Heart right ventricle (tissue), 16 donors: ENCODE data around the gene GDNF. TPM values are rescaled to one million over a fixed set of nuclear protein-coding genes. Genes with fewer than 3 reads are reported as not detected.

ENCODE experiments used
- ATAC-seq, 8 donors: fragments of 200-7000 bp; cut with Tn5 transposase; one replicate each; pipeline ENCODE4 v1.9.1; 2020; ENCODE audit warnings: mild to moderate bottlenecking in 8 of 8, moderate library complexity in 8 of 8, moderate number of reproducible peaks in 1 of 8
- DNase-seq, 2 donors: peaks; one replicate each; pipeline ENCODE4 v3.0.0-alpha.2; 2020
- H3K27ac ChIP-seq, 10 donors: fragments of 200-600 bp; sonication (generic) in 2 of 10; one replicate each; pipeline versions ENCODE4 v1.5.0 to v1.8.0; 2020 to 2022; ENCODE audit warnings: mild to moderate bottlenecking in 3 of 10
- H3K27me3 ChIP-seq, 7 donors: fragments of 200-600 bp; one replicate each; pipeline ENCODE4 v1.8.0; 2021 to 2022; ENCODE audit warnings: mild to moderate bottlenecking in 2 of 7
- H3K36me3 ChIP-seq, 9 donors: fragments of 200-600 bp; sonication (generic) in 1 of 9; one replicate each; pipeline versions ENCODE4 v1.5.0 to v1.8.0; 2020 to 2022; ENCODE audit warnings: mild to moderate bottlenecking in 2 of 9
- H3K4me1 ChIP-seq, 9 donors: fragments of 200-600 bp; sonication (generic) in 1 of 9; one replicate each; pipeline versions ENCODE4 v1.5.0 to v1.8.0; 2020 to 2022; ENCODE audit warnings: mild to moderate bottlenecking in 4 of 9
- H3K4me3 ChIP-seq, 10 donors: fragments of 200-600 bp; sonication (generic) in 2 of 10; one replicate each; pipeline versions ENCODE4 v1.5.0 to v1.8.0; 2020 to 2022; ENCODE audit warnings: mild to moderate bottlenecking in 7 of 10, moderate library complexity in 2 of 10
- H3K9me3 ChIP-seq, 11 donors: fragments of 200-600 bp in 10 of 11; sonication (generic) in 2 of 11; one replicate each; pipeline versions ENCODE4 v1.5.0 to v1.8.0; 2013 to 2022; ENCODE audit warnings: mild to moderate bottlenecking in 2 of 11, control low read depth in 1 of 11, moderate library complexity in 1 of 11
- WGBS, 2 donors: extraction: QIAGEN DNeasy Blood & Tissue Kit; methylation state at CpG; one replicate each; pipeline ENCODE4 v1.1.7; 2013; ENCODE audit warnings: inconsistent platforms in 1 of 2; 5-methylcytosine and 5-hydroxymethylcytosine counted together
- intact Hi-C, 10 donors: fragments of 100-400 bp; cut with DNase I; formaldehyde crosslinking; loops; one replicate each; pipeline versions ENCODE4 v1.11.1 to v1.14.2; 2022
- polyA plus RNA-seq, 2 donors: library from polyadenylated mRNA; stranded (reverse); fragments of 200-250 nt; gene quantifications; one replicate each; pipeline ENCODE4 v1.2.3, GENCODE V29; 2013
- total RNA-seq, 10 donors: library from RNA; stranded (reverse); fragmentation: NEBNext Ultra II Directional in 3 of 10; extraction: Animal tissue kit (Norgen Biotek cat#: 25700) in 3 of 10; gene quantifications; one replicate each; pipeline versions ENCODE4 v1.2.1 to v1.2.4, GENCODE V29; 2021 to 2023
- TF ChIP-seq, protein P1 (sequence below), 9 donors: fragments of 200-600 bp; sonication (generic) in 2 of 9; IDR thresholded peaks; one replicate each; pipeline versions ENCODE4 v1.5.0 to v1.8.0; 2021 to 2022; ENCODE audit warnings: antibody characterized with exemption in 9 of 9, mild to moderate bottlenecking in 5 of 9, moderate library complexity in 1 of 9
- donor health status: Arrhythmogenic right ventricular cardiomyopathy.
- donor health status: ischemic (EF 13 %, LVEDD 7.1; RV severe dilation, severe dysfunction).
- donor health status: healthy with polysubstance abuse.
- donor health status: DM: no; HTN: yes; CAD: no.
- donor health status: DM: no; HTN: no; CAD: no.
- donor health status: ischemic (EF 25% LVEDD 6.9; RV normal size, moderate dysfunction).
- donor health status: ischemic (EF 25% LVEDD 5.7; RV mildly dilated, moderate dysfunction).
- donor health status: healthy.
- donor health status: DM: yes; HTN: yes; CAD: no.
- donor health status: Ischemic cardiomyopathy.
- donor health status: ischemic (EF 35%, LVEDD 5.7; RV mildly dilated, moderate dysfunction).
- donor health status: nonischemic (EF 11% LVEDD 7.7; RV severe dilation, severe dysfunction).
- donor health status: DM: yes; HTN: yes; CAD: no.
- donor health status: PGD.
- donor health status: ischemic (EF 29% LVEDD 5.4; RV normal size, mild dysfunction).
- donor health status: nonischemic (EF 23%, LVEDD 6.1; RV moderate dilation, normal function).

The GDNF gene
- total and polyA plus RNA-seq, 12 donors, result 0.04 to 0.94 (median 0.21) TPM; not detected in 3

DNA sequence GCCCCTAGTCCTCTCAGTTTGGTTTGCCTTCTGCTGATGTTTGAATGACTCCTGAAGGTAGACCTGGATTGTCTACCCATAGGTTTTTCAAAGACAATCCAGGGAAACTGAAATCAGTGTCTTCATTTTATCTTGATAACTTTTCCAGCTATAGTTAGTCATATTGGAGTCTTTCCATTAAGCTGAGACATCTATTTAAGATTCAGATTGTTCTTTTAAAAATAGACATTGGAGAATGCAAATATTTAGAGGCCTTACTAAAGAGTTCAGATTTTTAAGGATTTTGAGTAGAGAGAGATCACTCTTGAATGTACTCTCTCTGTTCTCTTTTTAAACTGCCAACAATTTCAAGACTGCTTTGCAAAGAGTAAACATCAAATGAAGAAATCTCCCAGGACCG is 69.1 kb downstream of the GDNF start:
- intact Hi-C loops, result no loop called here
- H3K27ac ChIP-seq, result no peak overlapping the region
- 53 to 67% methylated on average over 1 of the region's 1 CpG for WGBS, 2 donors
- H3K4me1 ChIP-seq, result no peaks in the 10 kb centered on the region
- ATAC-seq (no peak), DNase-seq (no peak)
- no peak overlapping the region for H3K4me3 ChIP-seq
- TF ChIP-seq, protein P1, sequence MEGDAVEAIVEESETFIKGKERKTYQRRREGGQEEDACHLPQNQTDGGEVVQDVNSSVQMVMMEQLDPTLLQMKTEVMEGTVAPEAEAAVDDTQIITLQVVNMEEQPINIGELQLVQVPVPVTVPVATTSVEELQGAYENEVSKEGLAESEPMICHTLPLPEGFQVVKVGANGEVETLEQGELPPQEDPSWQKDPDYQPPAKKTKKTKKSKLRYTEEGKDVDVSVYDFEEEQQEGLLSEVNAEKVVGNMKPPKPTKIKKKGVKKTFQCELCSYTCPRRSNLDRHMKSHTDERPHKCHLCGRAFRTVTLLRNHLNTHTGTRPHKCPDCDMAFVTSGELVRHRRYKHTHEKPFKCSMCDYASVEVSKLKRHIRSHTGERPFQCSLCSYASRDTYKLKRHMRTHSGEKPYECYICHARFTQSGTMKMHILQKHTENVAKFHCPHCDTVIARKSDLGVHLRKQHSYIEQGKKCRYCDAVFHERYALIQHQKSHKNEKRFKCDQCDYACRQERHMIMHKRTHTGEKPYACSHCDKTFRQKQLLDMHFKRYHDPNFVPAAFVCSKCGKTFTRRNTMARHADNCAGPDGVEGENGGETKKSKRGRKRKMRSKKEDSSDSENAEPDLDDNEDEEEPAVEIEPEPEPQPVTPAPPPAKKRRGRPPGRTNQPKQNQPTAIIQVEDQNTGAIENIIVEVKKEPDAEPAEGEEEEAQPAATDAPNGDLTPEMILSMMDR (IDR thresholded peaks at IDR 0.05), result no peak
- peaks cover 0 to 22% (median 11%) of the 10 kb centered on the region in 11 donors for H3K9me3 ChIP-seq
- H3K36me3 ChIP-seq, result no peaks in the 10 kb centered on the region
- H3K27me3 ChIP-seq, result no peaks in the 10 kb centered on the region

DNA sequence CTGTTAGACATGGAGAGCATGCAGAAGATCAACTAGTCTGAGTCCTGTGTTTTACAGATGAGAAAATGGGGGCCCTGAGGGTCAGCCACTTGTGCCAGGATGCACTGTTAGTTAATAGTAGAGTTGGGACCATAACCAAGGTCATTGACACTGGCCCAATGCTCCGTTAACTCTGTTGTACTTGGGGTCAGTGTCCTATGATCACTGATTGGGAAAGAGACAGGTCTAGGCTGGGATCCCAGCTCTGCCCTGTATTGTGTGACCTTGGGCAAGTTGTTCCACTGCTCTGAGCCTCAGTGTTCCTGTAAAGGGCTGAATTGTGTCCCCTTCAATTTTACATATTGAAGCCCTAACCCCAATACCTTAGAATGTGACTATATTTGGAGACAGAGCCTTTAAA is 70.0 kb downstream of the GDNF start:
- no peaks in the 10 kb centered on the region for H3K4me1 ChIP-seq
- intact Hi-C loops, result no loop called here
- WGBS, 2 donors, result 79% methylated on average over 1 of the region's 1 CpG

DNA sequence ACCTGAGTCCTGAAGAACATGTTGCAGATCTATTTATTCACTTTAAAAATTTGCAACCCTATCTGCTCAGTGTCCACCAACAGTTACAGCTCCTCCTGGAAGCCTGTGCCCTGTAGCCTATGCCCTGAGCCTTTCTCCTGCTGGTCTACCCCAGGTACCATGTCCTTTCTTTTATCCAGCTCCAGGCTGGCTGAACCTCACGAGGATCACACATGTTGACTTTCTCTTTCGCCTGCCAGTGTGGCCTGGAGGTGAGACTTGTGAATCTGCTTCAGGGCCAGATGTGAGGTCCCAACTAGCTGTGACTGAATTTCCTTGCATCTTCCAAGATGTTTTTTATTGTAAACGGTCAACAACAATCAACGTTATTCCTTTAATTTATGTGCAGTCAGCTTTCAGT is 70.7 kb downstream of the GDNF start:
- no peak overlapping the region for H3K4me3 ChIP-seq
- no peaks in the 10 kb centered on the region for H3K4me1 ChIP-seq
- no peak overlapping the region for H3K27ac ChIP-seq
- intact Hi-C loops, result no loop called here
- DNase-seq (no peak), ATAC-seq (no peak)
- 92 to 96% methylated on average over 4 of the region's 4 CpGs for WGBS, 2 donors
- H3K27me3 ChIP-seq, result no peaks in the 10 kb centered on the region
- TF ChIP-seq, protein P1 (IDR thresholded peaks at IDR 0.05), result no peak
- H3K9me3 ChIP-seq, result peaks cover 0 to 9% (median 0%) of the 10 kb centered on the region in 11 donors
- no peaks in the 10 kb centered on the region for H3K36me3 ChIP-seq

More for the DNA sequence above, 70.0 kb downstream of the GDNF start:
- DNase-seq (no peak), ATAC-seq (no peak)
- Histone ChIP-seq H3K4me3 (no peak overlapping the region), H3K27me3 (no peaks in the 10 kb centered on the region), H3K9me3 (peaks cover 0 to 16% (median 7%) of the 10 kb centered on the region in 11 donors), H3K36me3 (no peaks in the 10 kb centered on the region), H3K27ac (no peak overlapping the region)
- TF ChIP-seq, protein P1 (IDR thresholded peaks at IDR 0.05), result no peak

DNA sequence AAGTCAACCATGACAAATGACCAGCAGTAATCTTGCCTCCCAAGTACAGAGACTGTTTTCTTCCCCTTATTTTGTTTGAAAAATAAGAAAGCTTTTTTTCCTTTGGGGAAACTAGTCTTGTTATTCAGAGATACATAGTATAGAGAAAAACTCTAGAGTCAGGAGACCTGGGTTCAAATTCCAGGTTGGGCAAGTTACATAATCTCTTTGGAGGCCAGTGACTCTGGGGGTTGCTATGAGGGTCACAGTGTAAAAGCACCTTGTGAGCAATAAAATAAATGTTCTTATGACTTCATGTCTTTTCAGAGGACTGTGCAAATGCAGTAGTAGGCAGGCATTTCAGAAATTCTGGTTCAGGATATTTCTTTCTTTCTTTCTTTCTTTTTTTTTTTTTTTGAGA is 71.5 kb downstream of the GDNF start:
- Histone ChIP-seq H3K9me3 (peaks cover 0 to 2% (median 0%) of the 10 kb centered on the region in 11 donors), H3K27me3 (no peaks in the 10 kb centered on the region), H3K36me3 (no peaks in the 10 kb centered on the region), H3K4me1 (no peaks in the 10 kb centered on the region), H3K27ac (no peak overlapping the region), H3K4me3 (no peak overlapping the region)
- intact Hi-C loops, result no loop called here
- ATAC-seq (no peak), DNase-seq (no peak)
- TF ChIP-seq, protein P1 (IDR thresholded peaks at IDR 0.05), result no peak
